Lower leg skin (tissue), 3 donors: ENCODE measurements around the gene KHDC4.

Experiments
- POLR2A ChIP-seq, 2 donors: fragments of 450-650 bp; IDR thresholded peaks; one replicate each; pipeline ENCODE4 v1.6.1; 2016 to 2017; ENCODE audit warnings: antibody characterized with exemption in 2 of 2, mild to moderate bottlenecking in 1 of 2, moderate library complexity in 1 of 2
- TF ChIP-seq, protein P1 (sequence below), 3 donors: fragments of 450-650 bp; IDR thresholded peaks; one replicate each; pipeline ENCODE4 v1.5.1; 2016; ENCODE audit warnings: antibody characterized with exemption in 3 of 3, mild to moderate bottlenecking in 3 of 3, moderate library complexity in 2 of 3

DNA sequence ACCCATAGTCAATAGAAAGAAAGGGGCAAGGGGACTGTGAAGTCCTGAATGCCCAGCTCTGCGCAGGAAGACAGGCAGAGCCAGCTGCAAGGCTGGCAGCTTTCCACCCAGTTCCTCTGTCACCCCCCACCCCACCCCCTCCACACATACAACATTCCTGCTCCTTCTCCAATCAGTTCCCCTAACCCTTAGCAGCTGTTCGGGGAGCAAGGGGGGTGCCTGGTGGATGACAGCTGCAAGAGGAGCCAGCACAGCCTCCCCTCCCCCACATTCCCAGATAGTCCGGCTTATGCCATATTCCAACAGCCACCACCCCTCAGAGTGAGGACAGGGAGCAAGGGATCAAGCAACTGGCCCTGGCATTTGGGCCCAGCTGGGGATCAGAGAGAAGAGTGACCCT lies 34.5 kb upstream of the KHDC4 start:
- TF ChIP-seq, protein P1, sequence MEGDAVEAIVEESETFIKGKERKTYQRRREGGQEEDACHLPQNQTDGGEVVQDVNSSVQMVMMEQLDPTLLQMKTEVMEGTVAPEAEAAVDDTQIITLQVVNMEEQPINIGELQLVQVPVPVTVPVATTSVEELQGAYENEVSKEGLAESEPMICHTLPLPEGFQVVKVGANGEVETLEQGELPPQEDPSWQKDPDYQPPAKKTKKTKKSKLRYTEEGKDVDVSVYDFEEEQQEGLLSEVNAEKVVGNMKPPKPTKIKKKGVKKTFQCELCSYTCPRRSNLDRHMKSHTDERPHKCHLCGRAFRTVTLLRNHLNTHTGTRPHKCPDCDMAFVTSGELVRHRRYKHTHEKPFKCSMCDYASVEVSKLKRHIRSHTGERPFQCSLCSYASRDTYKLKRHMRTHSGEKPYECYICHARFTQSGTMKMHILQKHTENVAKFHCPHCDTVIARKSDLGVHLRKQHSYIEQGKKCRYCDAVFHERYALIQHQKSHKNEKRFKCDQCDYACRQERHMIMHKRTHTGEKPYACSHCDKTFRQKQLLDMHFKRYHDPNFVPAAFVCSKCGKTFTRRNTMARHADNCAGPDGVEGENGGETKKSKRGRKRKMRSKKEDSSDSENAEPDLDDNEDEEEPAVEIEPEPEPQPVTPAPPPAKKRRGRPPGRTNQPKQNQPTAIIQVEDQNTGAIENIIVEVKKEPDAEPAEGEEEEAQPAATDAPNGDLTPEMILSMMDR (IDR thresholded peaks at IDR 0.05) = no peak
- TF ChIP-seq POLR2A (IDR thresholded peaks at IDR 0.05) = no peak
